CD4-positive, alpha-beta T cell treated with Interleukin-17A for 1 hour (primary cell): Measurements from ENCODE around the gene RPL19.

Experiments used
- DNase-seq: peaks from one replicate; pipeline ENCODE4 v3.0.0-alpha.2; 2020

The RPL19 gene

DNA sequence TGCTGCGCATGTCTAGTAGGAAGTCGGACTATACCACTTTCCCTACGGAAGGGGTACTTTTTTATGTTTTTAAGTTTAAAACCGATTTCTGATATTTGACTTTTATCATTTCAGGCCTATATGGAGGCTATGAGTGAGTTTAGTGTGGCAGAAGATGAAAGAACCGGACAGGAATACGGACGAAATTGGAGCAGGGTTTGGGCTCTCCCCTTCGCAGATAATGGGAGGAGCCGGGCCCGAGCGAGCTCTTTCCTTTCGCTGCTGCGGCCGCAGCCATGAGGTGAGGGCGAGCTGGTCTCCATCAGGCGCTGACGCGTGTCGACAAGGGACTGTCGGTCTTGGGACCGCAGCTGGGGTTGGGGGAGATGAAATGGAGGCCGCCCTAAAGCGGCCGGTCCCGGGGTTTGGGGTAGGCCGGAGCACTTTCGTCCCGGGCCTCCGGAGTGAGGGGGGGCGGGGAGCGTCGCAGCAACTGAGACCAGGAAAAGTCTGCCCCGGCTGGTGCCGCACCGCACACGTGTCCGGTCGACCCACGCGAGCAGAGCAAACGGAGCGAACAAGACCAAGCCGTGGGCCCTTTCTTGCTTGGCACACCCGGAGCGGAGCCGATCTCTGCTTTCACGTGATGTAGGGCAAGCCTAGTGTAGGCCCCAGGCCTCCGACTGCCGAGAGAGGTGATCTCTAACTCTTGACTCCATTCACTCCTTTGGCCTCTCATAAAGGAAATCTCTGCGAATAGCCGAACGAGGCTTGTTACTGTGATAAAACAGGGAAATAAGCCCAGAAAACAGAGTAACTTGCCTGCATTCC, at the start of gene RPL19:
Gene RPL19, plus strand, starts transcription at position 214 of the 810 bp plus-strand sequence. Its CDS starts 62 bp downstream, at position 276.
- DNase-seq: no peak

DNA sequence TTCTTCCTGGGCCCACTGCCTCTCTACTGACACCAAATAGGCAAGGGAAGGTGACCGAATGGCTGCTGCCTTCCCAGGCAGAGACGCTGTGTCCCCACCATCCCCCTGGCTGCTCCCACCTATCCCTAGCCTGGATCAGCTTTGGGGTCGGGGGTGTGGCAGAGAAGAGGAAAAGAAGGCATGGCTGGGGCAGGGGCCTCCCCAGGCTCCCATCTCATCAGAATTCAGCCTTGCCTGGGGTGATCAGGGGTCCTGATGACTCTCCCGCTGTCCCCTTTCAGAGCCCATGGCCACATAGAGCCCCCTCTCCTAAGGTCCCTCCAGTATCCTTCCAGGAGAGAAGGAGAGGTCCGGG, 49.3 kb upstream of the RPL19 start:
- no peak for DNase-seq

DNA sequence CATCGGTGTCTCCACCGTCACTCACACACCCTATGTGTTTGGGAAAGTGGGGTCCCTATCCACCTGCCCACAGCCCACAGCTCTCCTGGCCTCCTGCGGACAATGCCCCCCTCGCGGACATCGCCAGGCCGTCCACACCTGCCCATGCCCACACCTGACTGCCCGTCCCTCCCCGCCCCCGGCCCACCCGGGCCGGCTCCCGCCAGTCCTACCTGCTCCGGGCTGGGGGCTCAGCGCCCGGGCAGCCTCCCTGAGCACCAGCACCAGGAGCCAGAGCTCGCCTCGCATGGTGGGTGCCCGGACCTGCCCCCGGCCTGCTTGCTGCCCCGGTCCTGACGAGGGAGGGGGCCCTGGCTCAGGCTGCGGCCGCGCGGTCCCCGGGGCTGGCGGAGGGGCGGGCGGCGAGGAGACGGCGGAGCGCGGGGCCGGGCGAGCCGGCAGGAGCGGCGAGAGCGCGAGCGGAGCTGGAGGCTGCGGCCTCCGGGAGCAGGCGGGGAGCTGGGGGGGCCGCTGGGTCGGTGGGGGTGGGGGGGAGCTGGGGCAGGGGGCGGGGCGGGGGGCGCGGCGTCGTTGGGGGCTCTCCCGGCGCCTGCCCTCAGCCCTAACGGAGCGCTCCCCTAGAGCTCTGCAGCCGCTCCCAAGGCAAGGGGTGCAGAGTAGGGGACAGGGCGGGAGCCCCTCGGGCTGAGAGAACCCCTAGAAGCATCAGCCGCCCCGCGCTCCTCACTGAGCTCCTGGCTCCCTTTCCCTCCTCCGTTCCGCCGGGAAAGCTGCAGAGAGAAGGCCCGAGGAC, 48.7 kb upstream of the RPL19 start, which contains the start of gene PLXDC1:
Gene PLXDC1, minus strand, starts transcription at position 488 of the 793 bp plus-strand sequence. Its CDS starts 200 bp downstream, at position 288.
- DNase-seq: no peak

DNA sequence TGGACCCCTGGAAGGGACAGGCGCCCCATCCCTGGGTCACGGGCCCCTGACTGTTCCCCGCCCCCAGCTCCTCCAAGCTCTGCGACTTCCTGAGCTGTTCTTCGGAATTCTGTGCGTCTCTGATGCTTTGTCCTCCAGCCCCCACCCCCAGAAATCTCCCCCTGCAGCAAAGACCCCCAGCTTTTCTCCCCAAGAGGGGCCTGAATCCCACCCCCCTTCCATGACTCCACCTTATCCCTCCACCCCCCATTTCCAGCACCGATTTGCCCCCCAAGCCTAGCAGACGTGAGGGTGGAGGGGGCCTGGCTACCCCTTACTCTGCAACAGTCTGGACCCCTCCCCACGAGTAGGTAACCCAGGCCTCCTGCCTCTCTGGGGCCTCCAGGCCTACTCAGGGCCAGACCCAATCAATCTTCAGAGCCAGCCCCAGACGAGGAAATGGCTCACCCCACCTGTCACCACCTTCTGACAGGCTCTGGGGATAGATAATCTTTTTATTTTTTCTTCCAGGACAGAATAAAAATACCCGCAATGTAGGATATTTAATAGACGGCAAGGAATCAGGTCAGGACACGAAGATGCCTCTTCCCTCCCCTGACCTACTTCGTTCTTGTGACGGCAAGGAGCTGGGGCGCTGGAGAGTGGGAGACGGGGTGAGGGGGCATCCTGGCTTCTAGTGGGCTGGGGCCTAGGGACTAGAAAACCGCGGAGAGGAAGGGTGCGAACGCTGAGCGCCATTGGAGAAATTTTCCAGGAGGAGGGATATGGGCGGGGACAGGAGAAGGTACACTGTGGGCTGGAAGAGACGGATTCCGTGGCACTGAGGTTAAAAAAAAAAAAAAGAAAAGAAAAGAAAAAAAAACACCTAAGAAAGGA, 47.9 kb upstream of the RPL19 start:
- DNase-seq: peak; percentile 40

DNA sequence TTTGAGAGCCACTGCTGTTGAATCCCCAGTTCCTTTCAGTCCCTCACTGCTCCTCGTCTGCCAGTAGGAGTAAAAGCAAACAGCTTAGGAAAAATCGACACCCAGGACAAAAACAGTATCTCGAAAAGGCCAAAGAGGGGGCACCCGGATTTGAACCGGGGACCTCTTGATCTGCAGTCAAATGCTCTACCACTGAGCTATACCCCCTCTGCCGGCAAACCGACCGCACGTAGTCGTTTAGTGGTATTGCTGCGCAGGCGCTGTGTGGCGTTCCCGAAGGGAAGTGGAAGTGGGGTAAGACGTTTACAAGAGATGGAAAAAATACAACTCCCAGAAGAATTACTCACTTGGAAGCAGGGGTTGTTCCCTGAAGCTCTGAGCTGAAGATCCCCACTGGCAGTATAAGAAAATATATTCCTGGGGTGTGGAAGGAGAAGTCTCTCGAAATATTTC, 46.5 kb upstream of the RPL19 start:
- peak; percentile 95 for DNase-seq

DNA sequence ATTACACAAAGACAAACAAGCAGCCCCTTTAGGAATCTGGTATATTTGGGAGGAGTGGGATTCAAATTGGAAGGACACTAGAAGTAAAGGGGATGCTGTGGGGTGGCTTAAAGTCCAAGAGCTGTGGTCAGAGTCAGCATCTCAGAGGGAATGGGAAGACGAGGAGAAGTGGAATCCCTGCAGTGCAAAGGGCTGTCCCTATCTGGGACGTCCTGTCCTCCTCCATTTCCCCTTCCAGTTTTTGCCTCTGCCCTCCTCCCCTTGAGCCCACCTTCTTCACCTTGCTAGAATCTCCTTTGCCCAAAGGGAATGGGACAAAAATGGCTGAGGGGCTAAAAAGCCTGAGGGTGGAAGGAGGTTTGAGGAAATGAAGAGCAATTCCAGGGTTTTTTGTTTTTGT, 44.4 kb upstream of the RPL19 start:
- DNase-seq: no peak

DNA sequence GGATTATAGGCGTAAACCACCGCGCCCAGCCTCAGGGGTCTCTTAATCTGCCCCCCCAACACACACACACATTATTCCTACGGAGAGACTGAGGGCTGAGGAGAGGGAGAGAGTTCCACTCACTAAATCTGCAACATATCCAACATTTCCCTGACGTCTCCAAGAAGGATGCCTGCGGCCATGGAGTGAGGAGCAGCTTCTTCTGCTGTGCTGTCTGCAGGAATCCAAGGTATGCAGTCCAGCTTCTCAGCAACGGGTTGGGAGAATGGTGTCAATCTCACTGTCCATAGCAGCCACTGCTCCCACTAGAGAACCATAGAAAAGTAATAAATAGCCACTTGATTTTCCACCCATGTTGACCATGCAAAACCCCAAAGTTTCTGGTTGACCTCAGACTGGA, 43.6 kb upstream of the RPL19 start:
- no peak for DNase-seq

DNA sequence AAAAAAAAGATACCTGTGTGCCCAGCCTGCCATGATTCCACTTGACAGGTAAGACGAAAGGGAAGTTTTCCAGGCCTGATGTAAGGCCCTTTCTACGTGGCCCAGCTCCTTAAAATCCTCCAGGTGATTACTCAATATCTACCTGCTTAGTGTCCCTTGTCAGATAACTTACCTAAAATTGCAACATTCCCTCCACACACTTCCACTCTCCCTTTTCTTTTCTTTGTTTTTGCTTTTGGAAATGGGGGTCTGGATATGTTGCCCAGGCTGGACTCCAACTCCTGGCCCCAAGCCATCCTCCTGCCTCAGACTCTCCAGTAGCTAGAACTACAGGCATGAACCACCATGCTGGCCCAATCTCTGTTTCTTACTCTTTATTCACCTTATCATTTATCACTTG, 41.5 kb upstream of the RPL19 start:
- no peak for DNase-seq

DNA sequence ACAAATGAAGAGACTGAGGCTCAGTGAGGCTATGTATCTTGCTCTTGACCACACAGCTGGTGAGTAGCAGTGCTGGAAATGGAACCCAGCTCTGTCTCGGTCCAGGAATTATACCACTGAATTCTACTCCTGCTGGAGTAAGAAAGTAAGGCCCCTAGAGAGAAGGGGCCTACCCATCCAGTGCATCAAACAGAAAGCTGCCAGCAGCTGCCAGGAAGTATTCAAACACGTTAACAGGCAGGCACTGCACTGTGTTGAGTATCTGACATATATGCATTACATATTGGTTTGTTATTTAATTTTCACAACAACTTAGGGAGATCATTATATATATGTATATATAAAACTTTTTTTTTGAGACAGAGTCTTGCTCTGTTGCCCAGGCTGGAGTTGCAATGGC, 38.1 kb upstream of the RPL19 start:
- no peak for DNase-seq

DNA sequence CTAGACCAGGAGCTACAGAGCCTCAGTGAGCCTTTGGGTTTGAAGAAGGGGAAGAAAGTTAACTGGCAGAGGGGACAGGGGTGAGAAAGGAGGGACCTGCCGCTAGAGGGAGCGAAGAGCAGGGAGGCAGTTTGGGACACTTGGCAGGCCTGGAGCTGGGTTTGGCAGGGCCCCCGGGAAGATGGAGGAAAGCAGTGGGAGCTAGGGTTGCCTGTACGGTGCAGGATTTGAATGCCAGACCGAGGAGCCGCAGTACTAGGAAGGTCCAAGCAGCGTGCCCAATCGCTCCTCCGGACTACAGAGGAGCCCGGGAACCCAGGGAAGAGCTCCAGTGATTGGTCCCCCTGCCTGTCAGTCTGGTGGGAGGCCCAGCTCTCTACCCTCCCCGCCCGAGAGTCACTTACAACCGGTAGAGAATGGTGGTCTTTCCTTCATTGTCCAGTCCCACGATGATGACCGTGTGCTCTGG, 35.4 kb upstream of the RPL19 start:
- peak; percentile 82 for DNase-seq

DNA sequence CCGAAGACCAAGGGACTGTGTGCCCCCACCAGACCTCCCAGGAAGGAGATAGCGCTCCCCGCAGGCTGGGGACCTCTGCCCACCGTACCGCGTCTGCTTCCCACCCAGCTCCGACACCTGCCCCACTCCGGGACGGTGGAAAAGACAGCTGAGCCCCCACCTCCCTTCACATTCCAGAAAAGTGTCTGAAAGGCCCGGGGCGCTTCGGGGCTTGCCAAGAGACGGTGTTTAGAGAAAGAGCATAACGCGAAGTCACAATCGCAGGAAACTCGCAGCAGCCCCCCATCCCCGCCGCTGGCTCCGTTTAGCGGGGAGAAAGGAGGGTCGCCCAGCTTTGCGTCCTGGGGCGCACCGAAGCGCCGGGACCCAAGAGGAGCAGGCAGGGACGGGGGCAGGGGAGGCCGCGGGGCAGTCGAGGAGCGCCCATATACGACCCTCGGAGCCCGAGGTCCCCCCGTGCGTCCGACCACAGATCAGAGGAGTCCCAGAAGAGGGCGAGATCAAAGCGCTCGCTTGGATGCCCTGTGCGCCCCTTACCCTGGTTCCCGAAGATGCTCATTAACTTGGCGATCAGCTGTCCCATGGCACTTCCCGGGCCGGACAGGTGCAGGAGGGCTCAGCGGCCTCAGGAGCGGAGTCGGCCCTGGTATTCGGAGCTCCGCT, 34.8 kb upstream of the RPL19 start:
- peak; percentile 16 for DNase-seq

DNA sequence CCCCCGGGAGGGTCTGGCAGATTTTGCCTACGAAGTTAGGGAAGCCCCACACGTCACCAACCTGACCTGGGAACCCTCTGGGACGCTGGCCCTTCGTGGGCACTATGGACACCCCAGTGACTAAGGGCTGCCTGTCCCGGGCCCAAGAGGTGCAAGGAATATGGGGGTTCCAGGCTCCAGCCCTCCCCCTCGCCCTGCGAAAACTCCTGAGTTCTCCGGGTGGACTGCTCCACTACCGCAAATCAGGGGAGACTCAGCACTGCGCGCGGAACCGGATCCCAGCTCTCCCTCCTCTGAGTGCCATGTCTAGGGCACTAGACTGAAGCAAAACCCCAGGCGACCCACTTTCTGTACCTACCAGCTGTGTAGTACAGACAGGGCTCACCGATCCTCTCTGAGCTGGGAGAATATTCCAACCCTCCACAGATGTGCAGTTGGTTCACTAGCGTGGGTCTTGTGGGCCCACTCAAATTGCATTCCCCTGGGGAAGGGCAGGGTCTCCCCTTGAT, 34.2 kb upstream of the RPL19 start, which contains the start of gene ARL5C:
Gene ARL5C, minus strand, starts transcription at position 321 of the 509 bp plus-strand sequence. CDS start 401 bp downstream, outside the sequence.
- DNase-seq: no peak

DNA sequence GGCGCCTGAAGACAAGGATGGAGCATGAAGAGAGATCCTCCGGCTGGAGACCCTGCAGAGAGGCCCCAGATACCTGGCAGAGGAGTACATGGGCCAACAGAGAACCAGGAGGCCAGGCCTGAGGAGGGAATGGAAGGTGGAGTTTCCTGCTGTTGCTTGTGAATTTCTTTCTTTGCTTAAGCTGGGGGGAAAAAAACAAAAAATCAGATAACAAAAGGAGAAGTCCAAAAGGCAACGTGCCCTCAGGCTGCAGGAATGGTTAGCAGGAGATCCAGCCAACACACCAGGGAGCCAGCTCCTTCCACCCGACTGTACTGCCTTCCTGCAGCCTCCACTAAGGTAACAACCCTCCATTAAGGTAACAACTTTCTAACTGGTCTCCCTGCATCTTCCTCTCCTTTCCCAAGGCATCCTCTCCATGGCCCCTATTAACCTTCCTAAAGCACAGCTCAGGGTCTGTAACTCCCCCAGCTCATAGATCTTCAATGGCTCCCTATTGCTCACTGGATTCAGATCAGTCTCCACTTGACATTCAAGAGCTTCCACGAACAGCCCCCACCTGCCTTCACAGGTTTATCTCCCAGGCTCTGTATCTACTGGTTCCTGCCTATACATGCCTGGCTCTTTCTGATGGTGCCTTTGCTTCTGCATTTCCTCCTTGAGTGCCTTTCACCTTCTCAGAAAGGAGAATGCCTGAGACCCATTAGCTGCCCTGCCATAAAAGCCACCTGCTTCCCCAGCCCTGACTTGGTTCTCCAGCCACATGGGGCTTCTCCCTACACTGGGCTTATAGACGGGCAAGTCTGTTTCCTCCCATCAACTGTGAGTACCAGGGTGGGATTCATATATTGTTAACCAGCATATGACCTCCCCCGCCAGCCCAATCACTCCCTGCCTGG, 33.4 kb upstream of the RPL19 start:
- DNase-seq: no peak

DNA sequence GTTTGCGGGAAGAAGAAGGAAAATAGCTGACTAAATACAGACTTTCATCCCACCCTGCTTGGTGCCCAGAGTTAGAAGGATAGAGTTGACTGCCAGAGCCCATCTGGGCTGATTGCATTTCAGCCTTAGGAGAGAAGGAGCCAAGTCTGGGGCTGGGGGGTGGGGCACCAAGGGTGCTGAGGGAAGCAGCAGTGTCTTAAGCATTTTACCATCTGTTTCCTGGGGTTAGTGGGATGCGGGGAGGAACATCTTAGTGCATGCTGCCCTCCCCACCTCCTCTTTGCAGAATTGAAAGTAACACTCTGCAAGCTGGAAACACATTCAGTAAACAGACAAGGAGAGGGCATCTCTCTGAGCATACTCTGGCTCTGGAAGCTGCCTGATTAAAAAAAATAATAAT, 32.6 kb upstream of the RPL19 start:
- peak; percentile 29 for DNase-seq

DNA sequence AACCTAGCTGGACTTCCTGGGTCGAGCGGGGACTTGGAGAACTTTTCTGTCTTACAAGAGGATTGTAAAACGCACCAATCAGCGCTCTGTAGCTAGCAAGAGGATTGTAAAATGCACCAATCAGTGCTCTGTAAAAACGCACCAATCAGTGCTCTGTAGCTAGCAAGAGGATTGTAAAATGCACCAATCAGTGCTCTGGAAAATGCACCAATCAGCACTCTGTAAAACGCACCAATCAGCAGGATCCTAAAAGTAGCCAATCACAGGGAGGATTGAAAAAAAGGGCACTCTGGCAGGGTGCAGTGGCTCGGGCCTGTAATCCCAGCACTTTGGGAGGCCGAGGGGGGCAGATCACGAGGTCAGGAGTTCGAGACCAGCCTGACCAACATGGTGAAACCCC, 31.6 kb upstream of the RPL19 start:
- DNase-seq: peak; percentile 18

DNA sequence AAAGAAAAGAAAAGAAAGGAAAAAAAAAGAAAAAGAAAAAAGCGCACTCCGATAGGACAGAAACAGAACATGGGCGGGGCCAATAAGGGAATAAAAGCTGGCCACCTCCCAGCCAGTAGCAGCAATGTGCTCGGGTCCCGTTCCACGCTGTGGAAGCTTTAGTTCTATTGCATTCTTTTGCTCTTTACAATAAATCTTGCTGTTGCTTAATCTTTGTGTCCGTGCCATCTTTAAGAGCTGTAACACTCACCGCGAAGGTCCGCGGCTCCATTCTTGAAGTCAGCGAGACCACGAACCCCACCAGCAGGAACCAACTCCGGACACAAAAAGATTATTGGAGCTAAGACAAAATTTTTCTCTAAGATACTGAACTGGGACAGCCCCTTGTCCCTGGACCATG, 31.0 kb upstream of the RPL19 start:
- DNase-seq: no peak

DNA sequence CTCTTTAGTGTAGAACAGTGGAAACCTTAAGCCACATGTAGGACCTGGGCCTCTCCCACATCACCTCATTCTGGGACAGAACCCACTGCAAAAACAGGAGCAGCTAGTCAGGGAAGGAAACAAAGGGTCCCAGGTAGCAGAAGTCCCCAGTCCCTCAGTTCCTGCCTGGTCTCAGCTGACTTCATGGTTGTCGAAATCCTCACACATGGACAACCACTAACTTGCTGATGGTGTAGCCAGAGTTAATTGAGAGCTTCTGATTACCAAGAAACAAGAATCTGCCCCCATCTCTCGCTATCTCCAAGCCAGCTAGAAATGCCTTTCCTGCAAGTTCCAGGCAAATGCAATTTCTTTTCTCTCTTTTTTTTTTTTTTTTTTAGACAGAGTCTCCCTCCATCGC, 30.6 kb upstream of the RPL19 start:
- DNase-seq: no peak

DNA sequence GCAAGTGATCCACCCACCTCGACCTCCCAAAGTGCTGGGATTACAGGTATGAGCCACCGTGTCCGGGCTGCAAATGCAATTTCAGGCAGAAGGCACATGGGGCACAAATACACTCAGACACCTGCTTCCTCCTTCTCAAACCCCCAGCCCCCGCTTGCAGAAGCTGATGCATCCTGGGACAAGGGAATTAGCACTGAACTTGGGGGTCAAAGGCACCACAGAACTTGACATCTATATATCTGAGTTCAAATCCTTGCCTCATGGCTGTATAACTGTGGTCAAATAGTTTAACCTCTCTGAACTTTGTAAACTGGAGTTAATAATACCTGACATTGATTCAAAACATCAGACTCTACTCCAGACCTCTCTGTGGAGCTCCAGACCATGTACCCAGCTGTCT, 30.0 kb upstream of the RPL19 start:
- DNase-seq: no peak

DNA sequence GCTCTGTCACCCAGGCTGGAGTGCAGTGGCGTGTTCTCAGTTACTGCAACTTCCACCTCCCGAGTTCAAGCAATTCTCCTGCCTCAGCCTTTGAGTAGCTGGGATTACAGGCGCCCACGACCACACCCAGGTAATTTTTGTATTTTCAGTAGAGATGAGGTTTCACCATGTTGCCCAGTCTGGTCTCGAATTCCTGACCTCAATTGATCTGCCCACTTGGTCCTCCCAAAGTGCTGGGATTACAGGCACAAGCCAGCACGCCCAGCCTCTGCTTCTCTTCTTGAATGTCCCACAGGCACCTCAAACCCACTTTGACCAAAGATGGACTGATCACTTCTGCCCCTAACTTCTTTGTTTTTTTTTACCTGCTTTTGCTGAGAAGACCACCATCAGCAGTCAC, 29.5 kb upstream of the RPL19 start:
- no peak for DNase-seq

DNA sequence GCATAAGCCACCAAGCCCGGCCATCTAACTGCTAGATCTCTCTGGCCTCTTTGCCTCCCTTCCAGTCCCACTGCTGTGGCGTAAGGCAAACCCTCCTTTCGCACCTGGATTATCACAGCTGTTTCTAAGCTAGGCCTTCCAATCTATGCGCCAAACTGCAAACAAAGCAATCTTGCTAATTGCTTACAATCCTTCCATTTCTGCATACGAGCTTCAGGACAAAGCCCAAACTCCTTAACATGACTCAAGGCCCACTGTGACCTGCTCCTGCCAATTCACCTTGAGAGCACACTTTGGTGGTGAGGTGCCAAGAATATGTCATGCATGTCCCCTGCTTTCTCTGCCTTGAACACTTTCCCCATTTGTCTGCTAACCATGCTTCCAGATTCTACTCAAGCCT, 28.1 kb upstream of the RPL19 start:
- DNase-seq: no peak

DNA sequence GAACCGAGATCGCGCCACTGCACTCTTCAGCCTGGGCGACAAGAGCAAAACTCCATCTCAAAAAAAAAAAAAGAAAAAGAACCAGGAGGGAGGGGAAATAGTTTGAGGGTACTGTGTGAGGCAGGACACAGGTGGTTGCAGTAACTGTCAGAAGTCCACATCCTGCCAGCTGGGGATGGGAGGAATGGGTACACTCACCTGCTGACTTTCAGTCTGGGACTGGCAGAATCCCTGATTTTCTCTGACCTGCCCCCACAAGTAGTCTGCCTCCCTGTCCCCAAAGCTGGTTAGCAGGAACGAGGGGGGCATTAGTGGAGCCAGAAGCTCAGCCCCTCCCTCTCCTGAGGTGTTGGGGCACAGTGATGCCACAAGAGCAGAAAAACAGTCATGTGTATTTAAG, 27.0 kb upstream of the RPL19 start:
- DNase-seq: no peak
